ENCODE measurements around the gene BCAS4.

The BCAS4 gene, protein sequence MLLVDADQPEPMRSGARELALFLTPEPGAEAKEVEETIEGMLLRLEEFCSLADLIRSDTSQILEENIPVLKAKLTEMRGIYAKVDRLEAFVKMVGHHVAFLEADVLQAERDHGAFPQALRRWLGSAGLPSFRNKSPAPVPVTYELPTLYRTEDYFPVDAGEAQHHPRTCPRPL

DNA sequence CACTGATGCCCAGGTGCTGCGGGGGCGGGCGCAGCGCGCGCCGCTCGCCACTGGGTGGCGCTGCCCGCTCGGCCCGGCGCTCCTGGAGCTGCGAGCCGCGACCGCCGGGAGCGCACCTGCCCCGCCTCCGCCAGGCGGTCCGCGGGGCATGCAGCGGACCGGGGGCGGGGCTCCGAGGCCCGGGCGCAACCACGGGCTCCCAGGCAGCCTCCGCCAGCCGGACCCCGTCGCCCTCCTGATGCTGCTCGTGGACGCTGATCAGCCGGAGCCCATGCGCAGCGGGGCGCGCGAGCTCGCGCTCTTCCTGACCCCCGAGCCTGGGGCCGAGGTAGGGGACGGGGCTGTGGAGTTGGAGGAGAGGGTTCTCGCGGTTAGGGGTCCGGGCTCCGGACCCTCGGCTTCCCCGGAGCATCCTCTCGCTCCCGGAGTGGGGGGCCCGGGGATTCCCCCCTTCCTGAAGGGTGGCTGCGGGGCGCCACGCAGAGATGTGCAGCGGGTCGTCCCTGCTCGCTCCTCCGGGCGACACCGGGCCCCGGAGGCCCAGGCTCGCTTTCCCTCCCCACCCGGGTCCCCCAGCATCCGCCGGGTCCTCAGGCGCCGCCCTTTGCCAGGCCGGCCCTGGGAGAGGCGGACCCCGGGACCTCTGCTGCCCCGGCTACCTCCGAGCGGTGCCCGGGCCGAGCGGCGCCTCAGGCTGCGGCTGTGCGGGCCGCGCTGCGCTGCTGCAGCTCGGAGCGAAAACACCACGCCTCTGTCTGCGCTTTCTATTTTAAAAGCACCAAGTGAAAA is at the start of gene BCAS4:
BCAS4 (plus strand) TSS at position 216 of the 789 bp plus-strand sequence; CDS start at position 239, 23 bp downstream.
- peak within 1 kb of the TSS; percentile 89 for H3K4me3 Mint-ChIP-seq
- H3K4me1 Mint-ChIP-seq (ENCODE audit: low read depth): peaks cover 44% of the 10 kb centered on the region
- peaks cover 4% of the 10 kb centered on the region for H3K36me3 Mint-ChIP-seq (ENCODE audit: low read depth)
- no peaks in the 10 kb centered on the region for H3K9me3 Mint-ChIP-seq
- H3K27me3 Mint-ChIP-seq: no peaks in the 10 kb centered on the region
- H3K27ac Mint-ChIP-seq: peak within 1 kb of the TSS; percentile 71

DNA sequence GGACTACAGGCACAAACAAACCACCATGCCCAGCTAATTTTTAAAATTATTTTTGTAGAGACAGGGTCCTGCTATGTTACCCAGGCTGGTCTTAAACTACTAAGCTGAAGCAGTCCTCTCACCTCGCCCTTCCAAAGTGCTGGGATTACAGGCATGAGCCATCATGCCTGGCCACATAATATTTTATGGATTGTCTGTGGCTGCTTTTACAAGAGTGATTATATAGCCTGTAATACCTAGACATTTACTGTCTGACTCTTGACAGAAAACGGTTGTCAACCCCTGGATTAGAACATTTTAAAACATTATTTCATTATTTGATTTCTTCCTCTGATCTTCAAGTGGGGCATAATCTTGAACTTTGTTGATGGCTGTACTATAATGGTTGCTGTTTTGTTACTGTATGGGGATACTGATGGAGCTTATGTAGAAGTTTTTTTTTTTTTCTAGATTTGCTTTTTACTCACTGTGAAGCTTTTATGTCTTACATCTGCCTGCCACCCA is 49.2 kb upstream of the BCAS4 start:
- Mint-ChIP-seq H3K9me3 (no peaks in the 10 kb centered on the region), H3K36me3 (ENCODE audit: low read depth) (peaks cover 4% of the 10 kb centered on the region), H3K27ac (peak overlapping the region; percentile 13), H3K4me3 (no peak overlapping the region), H3K27me3 (no peaks in the 10 kb centered on the region), H3K4me1 (ENCODE audit: low read depth) (peaks cover 36% of the 10 kb centered on the region)

DNA sequence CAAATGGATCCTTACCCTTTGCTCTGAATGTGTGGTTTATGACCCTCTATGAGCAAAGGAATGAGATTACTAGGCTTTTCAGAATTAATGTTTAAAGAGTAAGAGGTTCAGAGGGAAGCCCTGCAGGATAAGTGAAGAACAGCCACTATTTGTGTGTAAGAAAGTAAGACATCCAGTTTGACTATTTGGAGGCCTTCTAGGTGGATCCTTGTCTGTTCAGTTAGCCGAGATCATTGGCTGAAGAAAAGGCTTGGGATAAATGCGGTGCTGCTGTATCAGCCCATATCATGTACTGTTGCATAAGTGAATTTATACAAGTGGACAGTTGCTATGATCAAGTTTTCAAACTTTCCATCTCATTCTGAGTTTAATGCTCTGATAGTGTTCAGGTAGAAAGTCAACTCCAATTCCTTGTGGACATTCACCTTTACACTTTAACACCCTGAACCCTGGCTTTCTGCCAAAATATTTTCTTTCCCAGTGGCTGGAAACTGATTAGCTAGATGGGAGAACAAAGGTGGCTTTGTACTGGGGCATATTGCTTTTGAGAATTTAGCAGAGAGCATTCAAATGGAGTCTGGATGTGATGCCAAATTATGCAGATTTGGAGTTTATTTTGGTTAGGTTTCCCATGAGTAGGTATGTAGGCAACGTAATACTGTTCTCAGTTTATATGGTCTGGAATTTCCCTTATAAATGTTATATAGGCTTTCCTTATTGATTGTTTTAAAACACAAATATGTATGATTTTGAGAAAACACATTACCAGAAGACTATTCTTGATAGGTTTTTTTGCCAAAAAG is 48.5 kb upstream of the BCAS4 start:
- H3K4me3 Mint-ChIP-seq: no peak overlapping the region
- H3K9me3 Mint-ChIP-seq: no peaks in the 10 kb centered on the region
- peaks cover 33% of the 10 kb centered on the region for H3K4me1 Mint-ChIP-seq (ENCODE audit: low read depth)
- H3K36me3 Mint-ChIP-seq (ENCODE audit: low read depth): peaks cover under 1% of the 10 kb centered on the region
- no peak overlapping the region for H3K27ac Mint-ChIP-seq
- no peaks in the 10 kb centered on the region for H3K27me3 Mint-ChIP-seq

DNA sequence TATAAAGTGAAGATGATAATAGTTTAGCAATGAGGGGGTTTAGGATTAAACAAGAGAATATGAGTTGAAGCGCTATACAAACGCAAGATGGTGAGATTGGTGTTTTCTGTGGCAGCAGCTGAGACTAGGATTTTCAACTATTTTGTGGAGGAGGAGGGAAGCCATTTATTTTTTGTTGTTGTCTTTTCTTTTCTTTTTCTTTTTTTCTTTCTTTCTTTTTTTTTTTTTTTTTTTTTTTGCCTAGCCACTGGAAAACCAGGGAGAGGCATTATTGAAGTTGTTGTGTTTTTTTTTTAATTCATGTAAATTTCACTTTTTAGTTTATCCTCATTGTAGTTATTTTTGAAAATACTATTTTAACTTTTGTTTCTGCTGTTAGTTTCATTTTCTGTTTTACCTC is 47.6 kb upstream of the BCAS4 start:
- Mint-ChIP-seq H3K27me3 (no peaks in the 10 kb centered on the region), H3K9me3 (no peaks in the 10 kb centered on the region), H3K4me1 (ENCODE audit: low read depth) (peaks cover 32% of the 10 kb centered on the region), H3K4me3 (no peak overlapping the region), H3K27ac (peak overlapping the region; percentile 55), H3K36me3 (ENCODE audit: low read depth) (no peaks in the 10 kb centered on the region)

DNA sequence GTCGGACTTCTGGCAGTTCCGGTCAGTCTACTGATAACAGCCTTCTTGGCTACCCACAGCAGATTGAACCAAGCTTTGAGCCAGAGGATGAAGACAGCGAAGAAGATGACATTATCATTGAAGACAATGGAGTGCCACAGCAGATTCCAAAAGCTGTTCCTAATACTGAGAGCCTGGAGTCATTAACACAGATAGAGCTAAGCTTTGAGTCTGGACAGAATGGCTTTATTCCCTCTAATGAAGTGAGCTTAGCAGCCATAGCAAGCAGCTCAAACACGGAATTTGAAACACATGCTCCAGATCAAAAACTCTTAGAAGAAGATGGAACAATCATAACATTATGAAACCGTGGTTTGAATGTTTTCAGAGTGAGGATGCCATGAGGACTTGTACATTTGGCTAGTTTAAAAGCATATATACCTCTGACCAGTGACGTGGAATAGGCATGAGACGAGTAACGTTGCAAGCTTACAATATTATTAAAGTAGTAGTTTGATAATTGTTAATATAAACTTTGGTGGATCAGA is 44.7 kb upstream of the BCAS4 start:
- H3K36me3 Mint-ChIP-seq (ENCODE audit: low read depth): no peaks in the 10 kb centered on the region
- H3K9me3 Mint-ChIP-seq: no peaks in the 10 kb centered on the region
- H3K27me3 Mint-ChIP-seq: no peaks in the 10 kb centered on the region
- no peak overlapping the region for H3K4me3 Mint-ChIP-seq
- no peak overlapping the region for H3K27ac Mint-ChIP-seq
- H3K4me1 Mint-ChIP-seq (ENCODE audit: low read depth): peaks cover 24% of the 10 kb centered on the region

DNA sequence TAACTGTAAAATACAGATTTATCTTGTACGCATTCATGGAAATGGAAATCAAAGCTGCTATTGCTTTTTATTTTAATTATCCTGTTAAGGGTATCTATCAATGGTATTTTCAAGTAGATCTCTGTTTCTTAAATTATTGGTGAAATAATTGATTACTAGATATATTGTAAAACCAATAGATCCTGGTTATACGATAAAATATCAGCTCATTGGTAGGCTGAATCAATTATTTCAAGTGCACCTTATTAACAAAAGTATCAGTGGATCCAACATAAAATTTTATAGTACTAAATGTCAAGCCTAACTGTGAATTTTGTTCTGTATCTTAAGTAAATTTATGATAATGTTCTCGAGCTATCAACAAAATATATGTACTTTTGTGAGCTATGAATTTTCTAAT is 41.7 kb upstream of the BCAS4 start:
- no peaks in the 10 kb centered on the region for H3K4me1 Mint-ChIP-seq (ENCODE audit: low read depth)
- no peaks in the 10 kb centered on the region for H3K27me3 Mint-ChIP-seq
- no peaks in the 10 kb centered on the region for H3K36me3 Mint-ChIP-seq (ENCODE audit: low read depth)

DNA sequence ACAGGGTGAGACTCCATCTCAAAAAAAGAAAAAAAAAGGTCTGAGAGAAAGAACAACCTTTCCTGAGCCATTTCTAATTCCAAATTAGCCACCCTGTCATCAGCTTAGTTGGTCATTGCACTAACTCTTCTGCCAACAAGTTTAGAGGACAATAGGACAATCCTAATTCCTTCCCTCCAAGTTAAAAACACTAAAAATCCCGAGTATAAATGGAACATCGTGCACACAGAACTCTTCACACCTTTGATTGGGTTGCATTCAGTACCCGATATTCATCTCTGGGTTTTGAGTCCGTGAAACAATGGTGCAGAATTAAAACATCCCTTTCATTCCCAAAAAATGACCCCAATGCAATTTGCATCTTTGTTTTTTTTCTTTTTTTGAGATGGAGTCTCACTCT is 40.4 kb upstream of the BCAS4 start:
- no peaks in the 10 kb centered on the region for H3K9me3 Mint-ChIP-seq
- H3K27ac Mint-ChIP-seq: no peak overlapping the region
- H3K4me1 Mint-ChIP-seq (ENCODE audit: low read depth): no peaks in the 10 kb centered on the region
- no peaks in the 10 kb centered on the region for H3K36me3 Mint-ChIP-seq (ENCODE audit: low read depth)
- H3K4me3 Mint-ChIP-seq: no peak overlapping the region
- no peaks in the 10 kb centered on the region for H3K27me3 Mint-ChIP-seq

More for the DNA sequence above, 41.7 kb upstream of the BCAS4 start:
- Mint-ChIP-seq H3K4me3 (no peak overlapping the region), H3K27ac (no peak overlapping the region), H3K9me3 (no peaks in the 10 kb centered on the region)

DNA sequence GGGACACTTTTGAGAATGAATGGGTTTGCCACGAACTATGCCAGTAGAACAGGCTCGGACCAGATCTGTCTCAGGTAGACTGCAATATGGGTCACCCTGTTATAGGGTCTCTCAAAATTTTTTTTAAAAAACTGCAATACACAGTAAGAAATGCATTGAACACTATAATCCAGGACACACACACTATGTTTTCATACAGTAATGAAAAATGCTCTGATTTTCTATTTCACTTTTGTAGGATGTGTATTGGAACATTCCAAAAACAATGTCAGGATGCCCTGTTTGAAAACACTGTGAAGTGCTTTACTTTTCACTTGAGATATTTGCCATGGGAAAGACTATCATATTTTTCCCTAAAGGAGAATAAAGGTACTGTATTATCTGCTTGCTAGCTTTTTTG is 38.4 kb upstream of the BCAS4 start:
- no peaks in the 10 kb centered on the region for H3K9me3 Mint-ChIP-seq
- no peaks in the 10 kb centered on the region for H3K4me1 Mint-ChIP-seq (ENCODE audit: low read depth)
- no peak overlapping the region for H3K27ac Mint-ChIP-seq
- H3K4me3 Mint-ChIP-seq: no peak overlapping the region
- no peaks in the 10 kb centered on the region for H3K27me3 Mint-ChIP-seq
- H3K36me3 Mint-ChIP-seq (ENCODE audit: low read depth): no peaks in the 10 kb centered on the region

DNA sequence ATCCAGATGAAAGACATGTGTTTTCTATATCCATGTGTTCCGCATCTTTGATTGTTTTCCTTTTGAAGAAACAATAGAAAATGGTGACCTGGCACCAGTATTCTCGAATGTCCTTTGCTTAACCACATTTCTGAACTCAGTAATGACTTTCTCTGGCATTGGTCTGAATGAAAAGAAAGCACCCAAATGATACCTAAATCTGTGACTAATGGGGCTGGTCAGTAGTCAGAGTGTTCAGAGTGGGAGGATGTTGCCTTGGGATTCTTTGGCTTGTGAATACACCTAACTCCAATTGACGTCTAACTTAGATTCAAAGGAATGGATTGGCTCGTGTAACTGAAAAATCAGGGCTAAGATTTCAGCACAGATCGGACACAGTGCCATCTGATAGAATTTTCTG is 36.4 kb upstream of the BCAS4 start:
- no peaks in the 10 kb centered on the region for H3K4me1 Mint-ChIP-seq (ENCODE audit: low read depth)
- no peak overlapping the region for H3K27ac Mint-ChIP-seq
- no peaks in the 10 kb centered on the region for H3K27me3 Mint-ChIP-seq
- H3K4me3 Mint-ChIP-seq: no peak overlapping the region
- H3K36me3 Mint-ChIP-seq (ENCODE audit: low read depth): no peaks in the 10 kb centered on the region
- H3K9me3 Mint-ChIP-seq: no peaks in the 10 kb centered on the region

DNA sequence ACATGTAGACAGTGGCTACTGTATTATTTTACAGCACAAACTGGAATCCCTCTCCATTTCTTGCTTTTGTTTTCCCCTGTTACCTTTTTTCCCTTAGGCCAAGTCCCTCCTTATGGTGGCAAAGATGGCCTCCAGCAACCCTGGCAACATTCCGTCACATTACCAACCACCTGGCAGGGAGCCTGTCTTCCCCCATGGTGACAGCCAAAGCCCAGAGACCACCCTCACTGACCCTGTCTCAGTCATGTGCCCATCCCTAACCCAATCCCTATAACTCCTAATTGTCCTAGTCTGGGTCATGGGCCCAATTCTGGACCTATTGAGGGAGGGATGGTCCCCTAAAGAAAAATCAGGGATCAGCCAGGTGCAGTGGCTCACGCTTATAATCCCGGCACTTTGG is 35.9 kb upstream of the BCAS4 start:
- Mint-ChIP-seq H3K4me1 (ENCODE audit: low read depth) (no peaks in the 10 kb centered on the region), H3K27ac (no peak overlapping the region), H3K9me3 (no peaks in the 10 kb centered on the region), H3K4me3 (no peak overlapping the region), H3K27me3 (no peaks in the 10 kb centered on the region), H3K36me3 (ENCODE audit: low read depth) (no peaks in the 10 kb centered on the region)

DNA sequence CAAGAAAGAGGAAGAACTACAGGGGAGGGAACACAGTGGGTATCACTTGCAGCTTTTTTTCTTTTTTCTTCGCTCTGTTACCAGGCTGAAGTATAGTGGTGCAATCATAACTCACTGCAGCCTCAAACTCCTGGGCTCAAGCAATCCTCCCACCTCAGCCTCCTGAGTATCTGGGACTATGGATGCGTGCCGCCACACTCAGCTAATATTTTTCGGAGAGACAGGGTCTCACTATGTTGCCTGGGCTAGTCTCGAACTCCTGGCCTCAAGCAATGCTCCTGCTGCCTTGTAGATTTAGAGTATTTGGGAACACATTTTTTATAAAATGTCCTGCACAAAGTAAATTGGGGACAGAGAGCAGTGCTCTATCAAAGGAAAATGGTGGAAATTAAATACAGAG is 35.2 kb upstream of the BCAS4 start:
- no peaks in the 10 kb centered on the region for H3K9me3 Mint-ChIP-seq
- no peaks in the 10 kb centered on the region for H3K4me1 Mint-ChIP-seq (ENCODE audit: low read depth)
- H3K4me3 Mint-ChIP-seq: no peak overlapping the region
- no peaks in the 10 kb centered on the region for H3K27me3 Mint-ChIP-seq
- no peak overlapping the region for H3K27ac Mint-ChIP-seq
- no peaks in the 10 kb centered on the region for H3K36me3 Mint-ChIP-seq (ENCODE audit: low read depth)

DNA sequence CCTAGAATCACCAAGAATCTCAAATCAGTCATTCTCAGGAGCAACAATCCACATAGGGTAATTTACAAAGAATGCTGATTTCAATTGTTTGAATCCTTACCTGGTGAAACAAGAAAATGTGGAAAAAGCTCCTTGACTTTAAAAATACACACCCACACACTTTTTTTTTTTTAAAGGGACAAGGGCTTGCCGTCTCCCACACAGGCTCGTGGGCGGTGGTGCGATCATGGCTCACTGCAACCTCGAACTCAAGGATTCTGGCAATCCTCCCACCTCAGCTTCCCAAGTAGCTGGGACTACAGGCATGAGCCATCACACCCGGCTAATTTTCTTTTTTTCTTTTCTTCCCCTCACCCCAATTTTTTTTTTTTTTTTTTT is 32.8 kb upstream of the BCAS4 start:
- no peaks in the 10 kb centered on the region for H3K36me3 Mint-ChIP-seq (ENCODE audit: low read depth)
- no peak overlapping the region for H3K4me3 Mint-ChIP-seq
- no peak overlapping the region for H3K27ac Mint-ChIP-seq
- H3K27me3 Mint-ChIP-seq: no peaks in the 10 kb centered on the region
- no peaks in the 10 kb centered on the region for H3K4me1 Mint-ChIP-seq (ENCODE audit: low read depth)
- no peaks in the 10 kb centered on the region for H3K9me3 Mint-ChIP-seq

DNA sequence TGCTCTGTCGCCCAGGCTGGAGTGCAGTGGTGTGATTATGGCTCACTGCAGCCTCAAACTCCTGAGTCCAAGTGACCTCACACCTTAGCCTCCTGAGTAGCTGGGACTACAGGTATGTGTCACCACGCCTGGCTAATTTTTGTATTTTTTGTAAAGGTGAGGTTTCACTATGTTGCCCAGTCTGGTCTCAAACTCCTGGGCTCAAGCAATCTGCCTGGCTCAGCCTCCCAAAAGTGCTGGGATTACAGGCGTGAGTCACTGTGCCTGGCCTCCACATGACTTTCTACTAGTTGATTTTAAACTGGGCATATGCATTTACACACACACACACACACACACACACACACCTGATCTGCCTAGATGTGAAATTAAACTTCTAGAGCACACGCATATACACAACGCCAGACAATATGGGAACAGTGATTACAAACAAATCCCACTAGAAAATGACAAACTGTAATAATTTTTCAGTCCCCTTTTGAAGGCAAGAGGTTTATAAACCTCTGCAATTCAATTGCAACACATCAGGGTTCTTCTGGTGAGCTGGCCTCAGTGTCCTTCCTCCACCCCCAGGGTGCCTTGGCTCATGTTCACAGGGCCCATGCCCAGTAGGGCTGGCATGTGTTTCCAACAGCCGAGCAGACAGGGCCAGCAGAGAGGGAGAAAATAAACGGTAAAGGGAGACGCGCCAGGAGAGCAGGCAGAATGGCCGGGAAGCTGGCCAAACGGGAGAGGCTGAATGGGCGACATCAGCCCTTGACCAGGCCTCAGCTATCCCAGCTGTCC is 32.2 kb upstream of the BCAS4 start:
- H3K27ac Mint-ChIP-seq: no peak overlapping the region

More for the DNA sequence above, 32.2 kb upstream of the BCAS4 start:
- Mint-ChIP-seq H3K4me1 (ENCODE audit: low read depth) (no peaks in the 10 kb centered on the region), H3K4me3 (no peak overlapping the region), H3K27me3 (no peaks in the 10 kb centered on the region), H3K9me3 (no peaks in the 10 kb centered on the region), H3K36me3 (ENCODE audit: low read depth) (no peaks in the 10 kb centered on the region)
